Measurements from ENCODE around the gene P2RY14. TPM values are rescaled to one million over a fixed set of nuclear protein-coding genes. Genes with fewer than 3 reads are reported as not detected.

Gene P2RY14
- total and polyA plus RNA-seq, 10 of the 15 experiments (the other 5 are each of a cell fraction or from before 2014, with no cell fraction given), result 0.06 to 0.37 (median 0.28) TPM; not detected in 7

GRCh38 chr3:151227807-151228665 lies 50.3 kb downstream of the P2RY14 start:
- H3K4me2 ChIP-seq (ENCODE audit: control insufficient read depth, insufficient read depth), result no peak overlapping the region
- CTCF ChIA-PET, result interaction anchor here (0.7 to 8.7 kb wide), 45 partner anchors 8 to 691 kb away, joined by 3 to 182 read pairs (median 6); partner anchors contain the start of genes GPR171, P2RY13 and P2RY14
- no peaks in the 10 kb centered on the region for H3K27me3 ChIP-seq (replicated peaks in 1 of 2; ENCODE audit: control insufficient read depth in 2 of 2, insufficient read depth in 2 of 2, low read length in 1 of 2)
- no peak overlapping the region for H3K27ac ChIP-seq (ENCODE audit: control insufficient read depth, insufficient read depth)
- H3K4me3 ChIP-seq, result no peak overlapping the region
- no peaks in the 10 kb centered on the region for H3K9me3 ChIP-seq (replicated peaks; ENCODE audit: control insufficient read depth, insufficient read depth, low read length)
- FAIRE-seq, result peak; percentile 81
- H2AFZ ChIP-seq (ENCODE audit: control insufficient read depth, low read depth, low read length), result no peak overlapping the region
- peaks cover 9% of the 10 kb centered on the region for H3K4me1 ChIP-seq (ENCODE audit: control insufficient read depth, insufficient read depth, low read length)
- DNase-seq (ENCODE audit: low read depth, low spot score), result peak; percentile 60
- no peaks in the 10 kb centered on the region for H3K79me2 ChIP-seq (ENCODE audit: control insufficient read depth, insufficient read depth, low read length)
- intact Hi-C loops (cut with micrococcal nuclease; ENCODE audit: unreplicated experiment), result loop anchor here (1.0 kb wide), 4 partner anchors 55 to 609 kb away; no protein-coding TSS in a partner anchor
- POLR2A ChIA-PET, result interaction anchor here (1.3 kb wide), 1 partner anchor 52 kb away, joined by 3 read pairs; no protein-coding TSS in a partner anchor
- WGBS (ENCODE audit: insufficient coverage, insufficient replicate concordance, low lambda C conversion rate, missing lambda C conversion rate), result 37% methylated on average over 9 of the region's 9 CpGs
- peak; percentile 96 for ATAC-seq
- no TSS peak for BruUV-seq (replicated peaks)
- 0 out of 2 replicates have a peak, but pooled peaks have one; percentile 2 for TF ChIP-seq DPF2 (IDR thresholded peaks at IDR 0.05)
- TF ChIP-seq NFIC (IDR thresholded peaks at IDR 0.05; ENCODE audit: low read depth, low read length), result no peak
- TF ChIP-seq CTCF (IDR thresholded peaks at IDR 0.05 in 2 of 3, conservative IDR thresholded peaks at IDR 0.05 in 1 of 3; ENCODE audit: control insufficient read depth in 2 of 3, extremely low read depth in 1 of 3, insufficient read depth in 1 of 3, low read depth in 3 of 3, low read length in 3 of 3), result peak; percentile 85 to 95 (median 89); a peak in 5 of 6 replicates
- TF ChIP-seq ZSCAN29 (IDR thresholded peaks at IDR 0.05), result no peak
- TF ChIP-seq POU2F2 (IDR thresholded peaks at IDR 0.05; ENCODE audit: borderline replicate concordance, low read depth, low read length), result 0 out of 3 replicates have a peak, but pooled peaks have one; percentile 17
- TF ChIP-seq EP300 (IDR thresholded peaks at IDR 0.05; ENCODE audit: borderline replicate concordance in 1 of 2, control insufficient read depth in 1 of 2, low read depth in 2 of 2, low read length in 2 of 2), result 0 out of 4 replicates have a peak, but pooled peaks of 1 of the 2 experiments have one; percentile 25
- peak; percentile 51; the same call in 1 of the 2 replicates for TF ChIP-seq IRF4 (IDR thresholded peaks at IDR 0.05; ENCODE audit: low read depth, low read length)
- TF ChIP-seq NBN (IDR thresholded peaks at IDR 0.05), result 0 out of 2 replicates have a peak, but pooled peaks have one; percentile 19
- peak; percentile 55; the same call in 1 of the 2 replicates for TF ChIP-seq YY1 (IDR thresholded peaks at IDR 0.05; ENCODE audit: low read depth, low read length)
- peak; percentile 97 for TF ChIP-seq SMC3 (IDR thresholded peaks at IDR 0.05; ENCODE audit: borderline replicate concordance, low read length)
- peak; percentile 94 for TF ChIP-seq RAD21 (IDR thresholded peaks at IDR 0.05; ENCODE audit: insufficient read depth, low read depth, low read length)
- TF ChIP-seq EED (IDR thresholded peaks at IDR 0.05; ENCODE audit: low read depth), result no peak
- TF ChIP-seq RFX5 (IDR thresholded peaks at IDR 0.05; ENCODE audit: low read depth, low read length), result peak; percentile 28; the same call in 1 of the 2 replicates
- 0 out of 4 replicates have a peak, but pooled peaks of 1 of the 2 experiments have one; percentile 29 for TF ChIP-seq BHLHE40 (IDR thresholded peaks at IDR 0.05; ENCODE audit: borderline replicate concordance in 1 of 2, low read depth in 2 of 2, low read length in 1 of 2)
- peak; percentile 81 for TF ChIP-seq RUNX3 (IDR thresholded peaks at IDR 0.05; ENCODE audit: low read length)
- RAD21 ChIA-PET (ENCODE audit: unreplicated experiment), result interaction anchor here (0.7 to 3.5 kb wide), 13 partner anchors 27 to 611 kb away, joined by 3 to 50 read pairs (median 3); partner anchors contain the start of gene P2RY14
- in situ Hi-C loops (cut with MboI), result loop anchor here (5.0 kb wide), 2 partner anchors 49 to 61 kb away; partner anchors contain the start of gene P2RY14
- H3K36me3 ChIP-seq (ENCODE audit: control insufficient read depth in 2 of 2, insufficient read depth in 2 of 2, low read length in 1 of 2), result no peaks in the 10 kb centered on the region
- SMC1A ChIA-PET (ENCODE audit: uncharacterized antibody, unreplicated experiment), result interaction anchor here (0.5 to 7.6 kb wide), 22 partner anchors 8 to 821 kb away, joined by 3 to 98 read pairs (median 6); partner anchors contain the start of genes GPR171 and P2RY14
- no peak overlapping the region for H3K9ac ChIP-seq (ENCODE audit: control insufficient read depth, insufficient read depth, low read length)
- H4K20me1 ChIP-seq (ENCODE audit: control insufficient read depth, insufficient read depth), result no peaks in the 10 kb centered on the region

All from GM12878 (cell line).